ENCODE data around the gene ZNF274.
"Not testable (repeated sequence)": the region's sequence is repeated elsewhere in the genome, so short reads cannot be mapped to it uniquely, and the experiment has no call there.

Gene ZNF274

GRCh38 chr19:58209577-58209976 is 26.7 kb downstream of the ZNF274 start:
- FAIRE-seq = no peak

DNA sequence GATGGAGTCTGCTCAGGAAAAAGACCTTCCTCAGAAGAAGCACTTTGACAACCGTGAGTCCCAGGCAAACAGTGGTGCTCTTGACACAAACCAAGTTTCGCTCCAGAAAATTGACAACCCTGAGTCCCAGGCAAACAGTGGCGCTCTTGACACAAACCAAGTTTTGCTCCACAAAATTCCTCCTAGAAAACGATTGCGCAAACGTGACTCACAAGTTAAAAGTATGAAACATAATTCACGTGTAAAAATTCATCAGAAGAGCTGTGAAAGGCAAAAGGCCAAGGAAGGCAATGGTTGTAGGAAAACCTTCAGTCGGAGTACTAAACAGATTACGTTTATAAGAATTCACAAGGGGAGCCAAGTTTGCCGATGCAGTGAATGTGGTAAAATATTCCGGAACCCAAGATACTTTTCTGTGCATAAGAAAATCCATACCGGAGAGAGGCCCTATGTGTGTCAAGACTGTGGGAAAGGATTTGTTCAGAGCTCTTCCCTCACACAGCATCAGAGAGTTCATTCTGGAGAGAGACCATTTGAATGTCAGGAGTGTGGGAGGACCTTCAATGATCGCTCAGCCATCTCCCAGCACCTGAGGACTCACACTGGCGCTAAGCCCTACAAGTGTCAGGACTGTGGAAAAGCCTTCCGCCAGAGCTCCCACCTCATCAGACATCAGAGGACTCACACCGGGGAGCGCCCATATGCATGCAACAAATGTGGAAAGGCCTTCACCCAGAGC is 29.6 kb downstream of the ZNF274 start:
- DNase-seq (ENCODE audit: extremely low spot score, insufficient read length, low read depth) = no peak

More at GRCh38 chr19:58209577-58209976, 26.7 kb downstream of the ZNF274 start:
- no peak for DNase-seq (ENCODE audit: extremely low spot score, insufficient read length, low read depth)

DNA sequence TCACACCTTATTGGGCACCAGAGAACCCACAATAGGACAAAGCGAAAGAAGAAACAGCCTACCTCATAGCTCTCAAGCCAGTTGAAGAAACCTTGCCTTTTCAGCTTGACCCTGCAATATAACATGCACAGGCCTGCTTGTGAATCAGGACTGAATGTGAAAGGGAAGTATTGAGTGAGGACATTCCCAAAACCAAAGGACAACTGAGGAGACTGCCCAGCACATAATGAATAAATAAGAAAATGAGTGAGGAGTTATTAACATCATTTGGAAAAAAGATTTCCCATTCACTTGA is 30.2 kb downstream of the ZNF274 start:
- DNase-seq (ENCODE audit: extremely low spot score, insufficient read length, low read depth) (no peak), FAIRE-seq (no peak)

More for the DNA sequence above, 29.6 kb downstream of the ZNF274 start:
- FAIRE-seq = no peak

DNA sequence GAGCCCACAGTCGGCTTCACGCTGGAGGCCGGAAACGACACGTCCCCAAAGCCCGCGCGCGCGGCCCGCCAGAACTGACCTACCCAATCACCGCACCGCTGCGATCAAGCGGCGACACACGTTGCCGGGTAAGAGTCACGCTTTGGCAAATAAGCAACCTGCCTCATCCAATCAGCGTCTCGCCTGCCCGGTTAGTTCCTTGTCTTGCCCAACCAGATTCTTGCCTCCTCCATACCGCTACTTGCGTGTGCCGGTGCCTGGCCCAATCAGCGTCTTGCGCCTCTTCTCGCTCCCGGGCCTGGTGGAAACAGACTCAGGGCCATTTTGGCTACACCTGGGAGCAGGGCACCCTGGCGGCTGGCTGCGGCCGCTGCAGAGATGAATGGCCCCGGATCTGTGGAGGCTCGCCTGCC is 34.2 kb downstream of the ZNF274 start:
- no peak for FAIRE-seq

DNA sequence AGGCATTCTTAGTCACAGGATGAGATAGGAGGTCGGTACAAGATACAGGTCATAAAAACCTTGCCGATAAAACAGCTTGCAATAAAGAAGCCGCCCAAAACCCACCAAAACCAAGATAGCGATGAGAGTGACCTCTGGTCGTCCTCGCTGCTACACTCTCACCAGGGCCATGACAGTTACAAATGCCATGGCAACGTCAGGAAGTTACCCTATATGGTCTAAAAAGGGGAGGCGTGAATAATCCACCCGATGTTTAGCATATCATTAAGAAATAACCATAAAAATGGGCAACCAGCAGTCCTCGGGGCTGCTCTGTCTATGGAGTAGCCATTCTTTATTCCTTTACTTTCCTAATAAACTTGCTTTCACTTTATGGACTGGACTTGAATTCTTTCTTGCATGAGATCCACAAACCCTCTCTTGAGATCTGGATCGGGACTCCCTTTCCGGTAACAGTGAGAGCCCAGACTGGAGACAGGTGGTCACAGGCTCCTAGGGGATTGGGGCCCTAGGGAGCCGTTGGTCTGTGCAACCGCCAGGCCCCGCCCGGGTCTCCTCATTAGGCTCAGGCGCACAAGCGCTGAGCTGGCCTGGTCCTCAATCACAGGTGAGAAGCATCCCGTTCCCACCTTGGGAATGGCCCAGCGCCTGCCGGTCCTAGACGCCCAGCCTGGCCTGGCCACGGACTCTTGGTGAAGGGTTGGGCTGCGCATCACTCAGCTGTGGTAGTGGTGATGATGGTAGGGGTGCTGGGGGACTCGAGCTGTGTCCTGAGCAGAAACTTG is 34.9 kb downstream of the ZNF274 start:
- no peak for FAIRE-seq
- no peak for DNase-seq (ENCODE audit: extremely low spot score, insufficient read length, low read depth)

More for the DNA sequence above, 34.2 kb downstream of the ZNF274 start:
- no peak for DNase-seq (ENCODE audit: extremely low spot score, insufficient read length, low read depth)

DNA sequence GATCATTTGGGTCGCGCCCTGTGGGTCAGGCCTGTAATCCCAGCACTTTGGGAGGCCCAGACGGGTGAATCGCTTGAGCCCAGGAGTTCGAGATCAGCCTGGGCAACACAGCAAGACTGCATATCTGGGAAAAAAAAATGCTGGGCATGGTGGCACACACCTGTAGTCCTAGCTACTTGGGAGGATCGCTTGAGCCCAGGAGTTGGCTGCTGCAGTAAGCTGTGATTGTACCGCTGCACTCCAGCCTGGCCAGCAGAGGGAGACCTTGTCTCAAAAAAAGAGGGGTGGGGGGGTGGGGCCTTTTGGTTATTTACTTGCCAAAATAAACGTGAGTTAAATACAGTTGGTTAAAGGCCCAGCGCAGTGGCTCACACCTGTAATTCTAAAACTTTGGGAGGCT is 36.0 kb downstream of the ZNF274 start:
- DNase-seq (ENCODE audit: extremely low spot score, insufficient read length, low read depth) (no peak), FAIRE-seq (no peak)

DNA sequence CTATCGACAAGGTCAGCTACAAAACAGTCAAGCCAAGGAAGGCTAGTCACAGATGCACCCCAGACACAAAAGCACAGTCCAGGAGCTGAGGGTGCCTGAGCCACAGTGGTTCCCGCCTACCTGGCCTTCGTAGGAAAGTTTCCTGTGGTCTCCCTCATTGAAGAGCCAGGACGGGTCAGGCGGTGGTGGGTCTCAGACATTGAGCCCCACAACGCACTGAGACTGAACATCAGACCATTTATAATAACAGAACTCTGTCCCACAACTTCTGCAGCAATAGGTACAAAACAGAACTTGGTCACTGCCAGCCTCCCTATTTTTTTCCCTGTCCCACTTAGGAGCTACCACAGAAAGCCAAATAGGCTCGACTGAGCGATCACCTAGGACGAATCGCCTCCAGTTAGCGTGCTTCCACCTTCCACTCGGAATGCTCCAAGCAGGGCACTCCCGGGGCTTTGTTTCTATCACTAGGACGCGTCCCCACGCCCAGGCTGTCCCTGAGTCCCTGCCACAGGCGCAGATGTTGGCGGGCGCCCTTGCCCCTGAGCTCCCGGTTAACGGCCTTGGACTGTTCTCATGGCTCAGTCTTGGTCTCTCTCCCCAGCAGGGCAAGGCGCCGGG is 45.2 kb downstream of the ZNF274 start:
- FAIRE-seq (no peak), DNase-seq (ENCODE audit: extremely low spot score, insufficient read length, low read depth) (no peak)

GRCh38 chr19:58228585-58229254 is 45.9 kb downstream of the ZNF274 start, which contains the start of gene ZNF544:
ZNF544 (plus strand) TSS chr19:58228914; CDS start chr19:58244024, 15,110 bp downstream.
- peak; percentile 81 for FAIRE-seq
- peak; percentile 73 for DNase-seq (ENCODE audit: extremely low spot score, insufficient read length, low read depth)

DNA sequence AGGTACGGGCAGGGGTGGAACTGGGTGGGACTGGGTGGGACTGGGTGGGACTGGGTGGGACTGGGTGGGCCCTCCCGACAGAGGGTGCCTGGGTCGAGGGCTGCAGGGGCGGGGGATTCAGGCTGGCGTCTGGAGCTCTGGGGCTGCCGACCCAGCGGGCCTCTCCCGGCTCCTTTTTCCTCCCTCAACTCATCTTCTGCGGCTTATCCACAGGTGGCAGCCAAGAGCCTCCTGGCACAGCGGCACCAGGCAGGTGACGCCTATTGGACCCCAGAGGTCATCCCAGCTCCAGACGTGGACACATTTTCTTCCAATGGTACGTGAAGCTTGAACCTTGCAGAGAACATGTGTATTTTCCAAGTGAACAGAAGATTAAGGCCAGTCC is 46.4 kb downstream of the ZNF274 start:
- DNase-seq (ENCODE audit: extremely low spot score, insufficient read length, low read depth) (no peak), FAIRE-seq (no peak)

GRCh38 chr19:58237324-58237723 is 54.5 kb downstream of the ZNF274 start:
- DNase-seq (ENCODE audit: extremely low spot score, insufficient read length, low read depth) (no peak), FAIRE-seq (no peak)

GRCh38 chr19:58243351-58243750 is 60.5 kb downstream of the ZNF274 start:
- DNase-seq (ENCODE audit: extremely low spot score, insufficient read length, low read depth) (no peak), FAIRE-seq (no peak)

- FAIRE-seq (no peak), DNase-seq (ENCODE audit: extremely low spot score, insufficient read length, low read depth) (no peak)
Measured at GRCh38 chr19:58248886-58249285, 66.0 kb downstream of the ZNF274 start.

DNA sequence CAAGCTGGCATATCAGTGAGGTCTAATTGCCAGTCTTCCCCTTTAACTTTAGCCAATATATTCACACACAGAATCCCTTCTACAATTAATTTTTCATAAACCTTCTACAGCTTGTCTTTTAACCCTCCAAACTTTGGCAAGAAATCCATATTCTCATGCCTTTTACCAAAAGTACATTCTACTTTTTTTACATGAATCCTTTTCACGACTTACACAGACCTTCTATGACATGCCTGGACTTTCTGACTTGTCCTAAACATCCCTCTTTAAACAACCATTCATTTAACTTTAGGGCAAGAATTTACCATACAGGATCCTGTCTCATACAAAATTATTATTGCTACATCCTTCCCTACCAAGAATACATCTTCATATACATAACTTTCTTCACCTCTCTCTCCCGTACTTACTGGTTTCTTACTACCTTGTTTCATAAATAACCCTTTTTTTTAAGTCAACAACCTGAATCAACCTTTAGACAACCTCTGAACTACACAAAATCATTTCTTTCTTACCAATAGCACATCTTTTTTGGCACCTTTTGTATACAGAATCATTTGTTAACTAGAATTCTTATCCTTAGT is 69.3 kb downstream of the ZNF274 start:
- FAIRE-seq (no peak), DNase-seq (ENCODE audit: extremely low spot score, insufficient read length, low read depth) (no peak)

DNA sequence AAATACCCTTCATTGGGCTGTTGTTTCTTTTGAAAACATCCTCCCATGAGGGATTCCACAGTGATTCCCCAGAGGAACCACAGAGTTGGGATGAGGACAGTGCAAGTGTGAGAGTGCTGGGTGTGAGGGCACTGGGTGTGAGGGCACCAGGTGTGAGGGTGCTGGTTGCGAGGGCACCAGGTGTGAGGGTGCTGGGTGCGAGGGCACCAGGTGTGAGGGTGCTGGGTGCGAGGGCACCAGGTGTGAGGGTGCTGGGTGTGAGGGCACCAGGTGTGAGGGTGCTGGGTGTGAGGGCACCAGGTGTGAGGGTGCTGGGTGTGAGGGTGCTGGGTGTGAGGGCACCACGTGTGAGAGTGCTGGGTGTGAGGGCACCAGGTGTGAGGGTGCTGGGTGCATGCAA is 75.4 kb downstream of the ZNF274 start:
- FAIRE-seq; DNase-seq (ENCODE audit: extremely low spot score, insufficient read length, low read depth): not testable (repeated sequence)

DNA sequence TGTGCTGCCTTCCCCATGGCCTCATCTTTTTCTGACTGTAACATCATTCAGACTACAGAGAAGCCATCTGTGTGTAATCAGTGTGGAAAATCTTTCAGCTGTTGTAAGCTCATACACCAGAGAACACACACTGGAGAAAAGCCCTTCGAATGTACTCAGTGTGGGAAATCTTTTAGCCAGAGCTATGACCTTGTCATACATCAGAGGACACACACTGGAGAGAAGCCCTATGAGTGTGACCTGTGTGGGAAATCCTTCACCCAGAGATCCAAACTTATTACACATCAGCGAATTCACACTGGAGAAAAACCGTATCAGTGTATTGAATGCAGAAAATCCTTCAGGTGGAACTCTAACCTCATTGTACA is 78.7 kb downstream of the ZNF274 start:
- FAIRE-seq (no peak), DNase-seq (ENCODE audit: extremely low spot score, insufficient read length, low read depth) (no peak)

- DNase-seq (ENCODE audit: extremely low spot score, insufficient read length, low read depth) = no peak
- no peak for FAIRE-seq
Measured at GRCh38 chr19:58261968-58262921, 79.4 kb downstream of the ZNF274 start.

- DNase-seq (ENCODE audit: extremely low spot score, insufficient read length, low read depth) = no peak
- FAIRE-seq = no peak
Measured at GRCh38 chr19:58262922-58263296, 80.0 kb downstream of the ZNF274 start.
